ENCODE measurements around the gene RPL22.

RPL22 gene

GRCh38 chr1:6158181-6158580 lies 41.2 kb downstream of the RPL22 start:
- no peak for TF ChIP-seq CTCF (IDR thresholded peaks at IDR 0.05; ENCODE audit: low read depth, low read length, missing control alignments)
- Histone ChIP-seq H3K36me3 (replicated peaks) (no peaks in the 10 kb centered on the region), H3K27me3 (replicated peaks) (peaks cover 1% of the 10 kb centered on the region), H3K4me3 (ENCODE audit: low read depth, low read length) (no peak overlapping the region), H3K27ac (no peak overlapping the region)
- DNase-seq = no peak
- in situ Hi-C loops (cut with HindIII; ENCODE audit: low pct_ligation_motif_present, low sequenced_read_pairs) = no loop called here

GRCh38 chr1:6157528-6158174 lies 41.7 kb downstream of the RPL22 start:
- in situ Hi-C loops (cut with HindIII; ENCODE audit: low pct_ligation_motif_present, low sequenced_read_pairs) = no loop called here
- Histone ChIP-seq H3K36me3 (replicated peaks) (no peaks in the 10 kb centered on the region), H3K27ac (no peak overlapping the region), H3K27me3 (replicated peaks) (no peaks in the 10 kb centered on the region), H3K4me3 (ENCODE audit: low read depth, low read length) (no peak overlapping the region)
- peak; percentile 47 for DNase-seq
- TF ChIP-seq CTCF (IDR thresholded peaks at IDR 0.05; ENCODE audit: low read depth, low read length, missing control alignments) = no peak

- no peaks in the 10 kb centered on the region for H3K36me3 ChIP-seq (replicated peaks)
- no peak overlapping the region for H3K4me3 ChIP-seq (ENCODE audit: low read depth, low read length)
- no peak for DNase-seq
- in situ Hi-C loops (cut with HindIII; ENCODE audit: low pct_ligation_motif_present, low sequenced_read_pairs) = no loop called here
- no peak for TF ChIP-seq CTCF (IDR thresholded peaks at IDR 0.05; ENCODE audit: low read depth, low read length, missing control alignments)
- no peak overlapping the region for H3K27ac ChIP-seq
- no peaks in the 10 kb centered on the region for H3K27me3 ChIP-seq (replicated peaks)
These were observed 42.3 kb downstream of the RPL22 start for GRCh38 chr1:6157132-6157527.

GRCh38 chr1:6154525-6155319 lies 44.7 kb downstream of the RPL22 start:
- Histone ChIP-seq H3K27me3 (replicated peaks) (no peaks in the 10 kb centered on the region), H3K36me3 (replicated peaks) (no peaks in the 10 kb centered on the region), H3K27ac (no peak overlapping the region), H3K4me3 (ENCODE audit: low read depth, low read length) (no peak overlapping the region)
- in situ Hi-C loops (cut with HindIII; ENCODE audit: low pct_ligation_motif_present, low sequenced_read_pairs) = no loop called here
- DNase-seq = no peak
- no peak for TF ChIP-seq CTCF (IDR thresholded peaks at IDR 0.05; ENCODE audit: low read depth, low read length, missing control alignments)

GRCh38 chr1:6152882-6153281 lies 46.5 kb downstream of the RPL22 start:
- no peaks in the 10 kb centered on the region for H3K36me3 ChIP-seq (replicated peaks)
- no peak overlapping the region for H3K4me3 ChIP-seq (ENCODE audit: low read depth, low read length)
- no peak overlapping the region for H3K27ac ChIP-seq
- no peak for DNase-seq
- in situ Hi-C loops (cut with HindIII; ENCODE audit: low pct_ligation_motif_present, low sequenced_read_pairs) = no loop called here
- peaks cover 6% of the 10 kb centered on the region for H3K27me3 ChIP-seq (replicated peaks)
- TF ChIP-seq CTCF (IDR thresholded peaks at IDR 0.05; ENCODE audit: low read depth, low read length, missing control alignments) = no peak

Data from brain microvascular endothelial cell (primary cell).